ENCODE results near the gene INTS14. TPM values are rescaled to one million over a fixed set of nuclear protein-coding genes. Genes with fewer than 3 reads are reported as not detected.

INTS14 gene
- total RNA-seq, 3 donors from 2014 or later (not counting 1 experiment from before 2014, with no cell fraction given): 23.5 to 33.6 (median 26.4) TPM

DNA sequence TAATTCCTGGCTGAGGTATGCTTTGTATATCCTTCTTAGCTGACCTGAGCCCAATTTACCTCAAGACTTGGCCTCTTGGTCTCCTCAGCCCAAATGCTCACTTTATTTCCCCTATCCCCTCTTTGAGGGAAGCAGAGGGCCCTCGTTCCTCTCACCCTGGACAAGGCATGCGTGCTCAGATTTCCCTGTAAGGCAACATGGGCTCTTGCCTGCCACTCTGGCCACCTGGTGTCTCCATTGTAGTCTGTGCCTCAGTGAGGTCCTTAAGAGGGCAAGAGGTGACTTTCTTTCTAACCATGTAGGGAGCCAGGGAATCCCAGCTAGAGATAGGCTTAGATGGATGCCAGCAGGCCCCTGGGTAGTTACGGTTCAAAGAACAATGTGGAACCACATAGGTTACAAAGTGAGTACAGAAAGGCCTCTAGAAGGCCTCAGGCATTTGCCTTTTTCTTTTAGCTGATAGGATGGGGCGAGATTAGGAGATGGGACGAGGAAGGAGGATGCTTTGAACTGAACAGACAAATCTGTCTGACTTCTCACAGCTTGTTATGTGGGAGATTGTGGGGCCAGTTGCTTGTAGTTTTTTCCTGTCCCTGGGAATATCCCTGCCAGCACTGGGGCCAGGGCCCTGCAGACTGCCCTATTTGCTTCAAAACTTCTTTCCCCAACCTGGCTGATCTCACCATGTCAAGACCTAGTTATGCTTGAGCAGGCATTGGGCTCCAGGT is 1.1 kb upstream of the INTS14 start:
- peak overlapping the region; percentile 93 for H3K27ac ChIP-seq (ENCODE audit: low read length)
- peak overlapping the region; percentile 97 for H3K27ac Mint-ChIP-seq
- no peaks in the 10 kb centered on the region for H3K9me3 Mint-ChIP-seq
- WGBS (ENCODE audit: insufficient coverage): 86% methylated on average over 5 of the region's 5 CpGs
- no peaks in the 10 kb centered on the region for H3K36me3 ChIP-seq (ENCODE audit: control insufficient read depth, insufficient read depth, low read length)
- TF ChIP-seq, protein P1, sequence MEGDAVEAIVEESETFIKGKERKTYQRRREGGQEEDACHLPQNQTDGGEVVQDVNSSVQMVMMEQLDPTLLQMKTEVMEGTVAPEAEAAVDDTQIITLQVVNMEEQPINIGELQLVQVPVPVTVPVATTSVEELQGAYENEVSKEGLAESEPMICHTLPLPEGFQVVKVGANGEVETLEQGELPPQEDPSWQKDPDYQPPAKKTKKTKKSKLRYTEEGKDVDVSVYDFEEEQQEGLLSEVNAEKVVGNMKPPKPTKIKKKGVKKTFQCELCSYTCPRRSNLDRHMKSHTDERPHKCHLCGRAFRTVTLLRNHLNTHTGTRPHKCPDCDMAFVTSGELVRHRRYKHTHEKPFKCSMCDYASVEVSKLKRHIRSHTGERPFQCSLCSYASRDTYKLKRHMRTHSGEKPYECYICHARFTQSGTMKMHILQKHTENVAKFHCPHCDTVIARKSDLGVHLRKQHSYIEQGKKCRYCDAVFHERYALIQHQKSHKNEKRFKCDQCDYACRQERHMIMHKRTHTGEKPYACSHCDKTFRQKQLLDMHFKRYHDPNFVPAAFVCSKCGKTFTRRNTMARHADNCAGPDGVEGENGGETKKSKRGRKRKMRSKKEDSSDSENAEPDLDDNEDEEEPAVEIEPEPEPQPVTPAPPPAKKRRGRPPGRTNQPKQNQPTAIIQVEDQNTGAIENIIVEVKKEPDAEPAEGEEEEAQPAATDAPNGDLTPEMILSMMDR (IDR thresholded peaks at IDR 0.05): no peak
- H3K4me3 Mint-ChIP-seq: peak overlapping the region; percentile 99
- H3K4me1 ChIP-seq (ENCODE audit: control insufficient read depth, insufficient read depth, low read length): peaks cover 24% of the 10 kb centered on the region
- peak in 1 of 2 donors; percentile 19 for DNase-seq
- peak overlapping the region; percentile 79 for H3K4me3 ChIP-seq (ENCODE audit: low read length)
- no peaks in the 10 kb centered on the region for H3K9me3 ChIP-seq (ENCODE audit: control insufficient read depth, insufficient read depth, low read length)
- no peak for ATAC-seq
- intact Hi-C loops (cut with micrococcal nuclease): loop anchor here (1.0 kb wide), 1 partner anchor 257 kb away; the partner anchor contains the start of gene RAB11A
- H3K27me3 Mint-ChIP-seq (ENCODE audit: low read depth in 2 of 2): no peaks in the 10 kb centered on the region
- H3K4me1 Mint-ChIP-seq: peaks cover 22 to 34% of the 10 kb centered on the region in 2 donors
- no peaks in the 10 kb centered on the region for H3K36me3 Mint-ChIP-seq
- H3K27me3 ChIP-seq (ENCODE audit: control insufficient read depth, insufficient read depth, low read length): no peaks in the 10 kb centered on the region

DNA sequence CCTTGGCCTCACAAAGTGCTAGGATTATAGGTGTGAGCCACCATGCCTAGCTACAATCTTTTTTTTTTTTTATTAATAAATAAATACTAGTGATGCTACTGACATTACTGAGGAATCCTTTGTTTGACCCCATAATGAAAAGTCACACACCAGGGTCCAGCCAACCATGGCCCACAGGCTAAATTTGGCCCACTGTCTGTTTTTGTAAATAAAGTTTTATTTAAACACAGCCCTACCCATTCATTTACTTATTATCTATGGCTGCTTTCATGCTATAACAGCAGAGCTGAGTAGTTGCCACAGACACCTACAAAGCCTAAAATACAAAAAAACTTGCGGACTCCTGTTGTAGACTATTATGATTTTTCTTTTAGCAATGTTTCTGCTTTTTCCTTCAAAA is 7.4 kb downstream of the INTS14 start:
- TF ChIP-seq, protein P1 (IDR thresholded peaks at IDR 0.05): no peak
- 100% methylated on average over 1 of the region's 1 CpG for WGBS (ENCODE audit: insufficient coverage)
- no peak overlapping the region for H3K27ac ChIP-seq (ENCODE audit: low read length)
- Mint-ChIP-seq H3K9me3 (no peaks in the 10 kb centered on the region), H3K27ac (no peak overlapping the region), H3K4me1 (no peaks in the 10 kb centered on the region), H3K36me3 (peaks cover 2% of the 10 kb centered on the region), H3K4me3 (no peak overlapping the region), H3K27me3 (ENCODE audit: low read depth in 2 of 2) (no peaks in the 10 kb centered on the region)
- H3K4me1 ChIP-seq (ENCODE audit: control insufficient read depth, insufficient read depth, low read length): no peaks in the 10 kb centered on the region
- H3K9me3 ChIP-seq (ENCODE audit: control insufficient read depth, insufficient read depth, low read length): no peaks in the 10 kb centered on the region
- peaks cover 34% of the 10 kb centered on the region for H3K36me3 ChIP-seq (ENCODE audit: control insufficient read depth, insufficient read depth, low read length)
- no peaks in the 10 kb centered on the region for H3K27me3 ChIP-seq (ENCODE audit: control insufficient read depth, insufficient read depth, low read length)
- DNase-seq (no peak), ATAC-seq (no peak)
- H3K4me3 ChIP-seq (ENCODE audit: low read length): no peak overlapping the region
- intact Hi-C loops (cut with micrococcal nuclease): no loop called here

DNA sequence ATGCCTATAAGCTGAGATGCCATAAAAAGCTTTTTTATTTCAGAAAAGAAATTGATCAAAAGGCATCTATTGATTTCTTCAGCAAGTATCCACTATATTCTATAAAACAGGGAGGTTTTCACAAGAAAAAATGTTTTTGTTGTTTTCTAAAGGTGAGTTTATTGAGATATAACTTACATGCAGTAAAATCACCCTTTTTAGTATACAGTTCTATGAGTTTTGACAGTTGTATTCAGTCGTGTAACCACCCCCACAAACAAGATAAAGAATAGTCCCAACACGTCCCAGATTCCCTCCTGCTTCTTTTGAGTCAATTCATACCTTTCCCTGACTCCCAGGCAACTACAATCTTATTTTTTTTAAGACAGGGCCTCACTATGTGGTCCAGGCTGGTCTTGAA is 7.8 kb downstream of the INTS14 start:
- intact Hi-C loops (cut with micrococcal nuclease): no loop called here
- H3K27me3 ChIP-seq (ENCODE audit: control insufficient read depth, insufficient read depth, low read length): no peaks in the 10 kb centered on the region
- Mint-ChIP-seq H3K9me3 (no peaks in the 10 kb centered on the region), H3K27ac (no peak overlapping the region), H3K36me3 (peaks cover 6% of the 10 kb centered on the region), H3K4me3 (no peak overlapping the region), H3K4me1 (no peaks in the 10 kb centered on the region), H3K27me3 (ENCODE audit: low read depth in 2 of 2) (no peaks in the 10 kb centered on the region)
- DNase-seq: no peak
- TF ChIP-seq, protein P1 (IDR thresholded peaks at IDR 0.05): no peak
- ATAC-seq: no peak
- 96% methylated on average over 2 of the region's 2 CpGs for WGBS (ENCODE audit: insufficient coverage)
- no peaks in the 10 kb centered on the region for H3K4me1 ChIP-seq (ENCODE audit: control insufficient read depth, insufficient read depth, low read length)
- no peaks in the 10 kb centered on the region for H3K9me3 ChIP-seq (ENCODE audit: control insufficient read depth, insufficient read depth, low read length)
- H3K4me3 ChIP-seq (ENCODE audit: low read length): no peak overlapping the region
- no peak overlapping the region for H3K27ac ChIP-seq (ENCODE audit: low read length)
- peaks cover 39% of the 10 kb centered on the region for H3K36me3 ChIP-seq (ENCODE audit: control insufficient read depth, insufficient read depth, low read length)

DNA sequence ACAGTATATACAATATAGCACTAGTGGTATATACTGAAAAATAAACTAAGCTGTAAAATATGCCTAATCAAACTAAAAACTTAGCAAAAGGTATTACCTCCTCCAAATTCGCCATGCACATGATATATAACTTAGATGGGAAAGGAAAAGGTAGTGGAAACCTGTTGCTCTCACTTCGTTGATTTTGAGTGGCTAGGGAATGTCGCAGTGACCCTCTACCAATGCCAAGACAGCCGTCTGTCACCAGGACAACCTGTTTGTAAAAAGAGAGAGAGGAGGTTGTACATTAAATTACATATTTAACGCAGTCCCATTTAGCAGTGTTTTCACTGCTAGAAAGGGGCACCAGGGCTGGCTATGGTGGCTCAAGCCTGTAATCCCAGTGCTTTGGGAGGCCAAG is 11.3 kb downstream of the INTS14 start:
- no peaks in the 10 kb centered on the region for H3K27me3 ChIP-seq (ENCODE audit: control insufficient read depth, insufficient read depth, low read length)
- Mint-ChIP-seq H3K27me3 (ENCODE audit: low read depth in 2 of 2) (no peaks in the 10 kb centered on the region), H3K27ac (no peak overlapping the region), H3K36me3 (peaks cover 21% of the 10 kb centered on the region), H3K4me1 (no peaks in the 10 kb centered on the region), H3K9me3 (no peaks in the 10 kb centered on the region), H3K4me3 (no peak overlapping the region)
- ATAC-seq (no peak), DNase-seq (no peak)
- no peak overlapping the region for H3K4me3 ChIP-seq (ENCODE audit: low read length)
- H3K9me3 ChIP-seq (ENCODE audit: control insufficient read depth, insufficient read depth, low read length): no peaks in the 10 kb centered on the region
- peaks cover 59% of the 10 kb centered on the region for H3K36me3 ChIP-seq (ENCODE audit: control insufficient read depth, insufficient read depth, low read length)
- TF ChIP-seq, protein P1 (IDR thresholded peaks at IDR 0.05): no peak
- WGBS (ENCODE audit: insufficient coverage): 97% methylated on average over 4 of the region's 5 CpGs
- no peak overlapping the region for H3K27ac ChIP-seq (ENCODE audit: low read length)
- intact Hi-C loops (cut with micrococcal nuclease): no loop called here
- H3K4me1 ChIP-seq (ENCODE audit: control insufficient read depth, insufficient read depth, low read length): no peaks in the 10 kb centered on the region
